Right renal cortex interstitium (tissue), 3 donors: ENCODE measurements around the gene CDH4. TPM values are rescaled to one million over a fixed set of nuclear protein-coding genes. Genes with fewer than 3 reads are reported as not detected.

ENCODE experiments used
- DNase-seq, 3 donors: peaks; one replicate each; pipeline ENCODE4 v3.0.0-alpha.2; 2013; ENCODE audit warnings: low read depth in 3 of 3, low spot score in 2 of 3
- polyA plus RNA-seq, 3 donors: library from polyadenylated mRNA; unstranded; fragments of 120-200 nt; gene quantifications; one replicate each; pipeline ENCODE4 v1.2.1, GENCODE V29; 2013; ENCODE audit not compliant: insufficient read length in 3 of 3

Gene CDH4
- polyA plus RNA-seq, 3 donors = 5.8 to 6.8 (median 5.9) TPM

GRCh38 chr20:61434341-61434781 lies 182.3 kb downstream of the CDH4 start:
- no peak for DNase-seq

- no peak for DNase-seq
These were observed 183.2 kb downstream of the CDH4 start for GRCh38 chr20:61435184-61435822.

- no peak for DNase-seq
These were observed 183.8 kb downstream of the CDH4 start for GRCh38 chr20:61435823-61436220.

GRCh38 chr20:61436283-61436666 lies 184.2 kb downstream of the CDH4 start:
- DNase-seq = no peak

GRCh38 chr20:61436667-61437279 lies 184.7 kb downstream of the CDH4 start:
- no peak for DNase-seq

- no peak for DNase-seq
These were observed 185.5 kb downstream of the CDH4 start for GRCh38 chr20:61437280-61438206.

GRCh38 chr20:61438285-61438684 lies 186.2 kb downstream of the CDH4 start:
- DNase-seq = no peak

GRCh38 chr20:61439251-61439650 lies 187.2 kb downstream of the CDH4 start:
- no peak for DNase-seq

GRCh38 chr20:61440548-61441055 lies 188.5 kb downstream of the CDH4 start:
- no peak for DNase-seq

GRCh38 chr20:61441537-61441936 lies 189.5 kb downstream of the CDH4 start:
- DNase-seq = no peak

GRCh38 chr20:61442075-61442670 lies 190.1 kb downstream of the CDH4 start:
- no peak for DNase-seq

- no peak for DNase-seq
These were observed 190.7 kb downstream of the CDH4 start for GRCh38 chr20:61442718-61443117.

GRCh38 chr20:61443443-61444126 lies 191.5 kb downstream of the CDH4 start:
- DNase-seq = no peak

- no peak for DNase-seq
These were observed 192.6 kb downstream of the CDH4 start for GRCh38 chr20:61444637-61445036.

GRCh38 chr20:61445138-61445537 lies 193.1 kb downstream of the CDH4 start:
- no peak for DNase-seq

- DNase-seq = no peak
These were observed 193.7 kb downstream of the CDH4 start for GRCh38 chr20:61445741-61446140.

- no peak for DNase-seq
These were observed 195.9 kb downstream of the CDH4 start for GRCh38 chr20:61447952-61448351.

GRCh38 chr20:61448386-61448785 lies 196.3 kb downstream of the CDH4 start:
- DNase-seq = no peak

- DNase-seq = no peak
These were observed 197.1 kb downstream of the CDH4 start for GRCh38 chr20:61449057-61449609.

- no peak for DNase-seq
These were observed 197.9 kb downstream of the CDH4 start for GRCh38 chr20:61449916-61450315.
